Measurements from ENCODE around the gene NUP133. TPM values are rescaled to one million over a fixed set of nuclear protein-coding genes. Genes with fewer than 3 reads are reported as not detected.

NUP133 gene
- total and polyA plus RNA-seq, 2 of the 4 experiments (the other 2 are of a cell fraction), result 13.4 to 30.5 TPM

DNA sequence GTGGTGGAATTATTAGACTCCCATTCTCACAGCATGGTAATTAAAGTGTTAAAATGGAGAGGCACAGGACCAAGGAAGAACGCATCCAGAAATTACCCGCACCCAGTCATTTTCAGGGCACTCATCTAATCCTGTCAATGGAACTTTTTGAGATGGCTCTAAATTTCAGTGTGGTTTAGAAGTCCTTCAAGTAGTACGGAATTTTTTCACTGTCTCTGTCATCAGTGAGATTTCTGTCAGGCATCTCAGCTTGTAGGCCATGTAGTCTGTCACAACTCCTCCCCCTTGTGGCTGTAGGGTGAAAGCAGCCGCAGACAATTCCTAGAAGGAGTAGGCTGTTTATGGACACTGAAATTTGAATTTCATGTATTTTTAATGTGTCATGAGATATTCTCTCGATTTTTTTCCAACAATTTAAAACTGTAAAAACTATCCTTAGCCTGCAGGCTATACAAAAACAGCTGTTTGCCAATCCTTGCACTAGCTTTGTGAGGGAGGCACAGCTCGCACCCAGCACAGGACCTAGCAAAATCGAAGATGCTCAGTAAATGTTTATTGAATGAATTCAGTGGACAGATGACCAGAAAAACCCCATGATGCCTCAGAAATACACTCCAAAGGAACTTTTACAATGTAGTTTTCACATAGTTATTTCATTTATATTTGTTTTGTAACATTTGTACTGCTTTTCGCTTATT, 6.6 kb upstream of the NUP133 start:
- Histone ChIP-seq H3K9me3 (ENCODE audit: control insufficient read depth, insufficient read depth, low read length) (no peaks in the 10 kb centered on the region), H3K27ac (ENCODE audit: insufficient read depth, low read length) (no peak overlapping the region), H3K56ac (ENCODE audit: extremely low read depth, insufficient read depth, low read length) (no peak overlapping the region), H3K4me2 (ENCODE audit: low read depth, low read length) (no peak overlapping the region), H3K23ac (ENCODE audit: low read depth, low read length) (no peak overlapping the region), H2BK15ac (ENCODE audit: low read depth, low read length) (no peak overlapping the region), H2BK20ac (ENCODE audit: low read depth, low read length) (no peak overlapping the region), H4K20me1 (ENCODE audit: insufficient read depth, low read length) (no peaks in the 10 kb centered on the region), H3K4ac (ENCODE audit: low read depth, low read length) (no peak overlapping the region), H3K18ac (ENCODE audit: low read depth, low read length) (no peak overlapping the region), H4K91ac (ENCODE audit: insufficient read depth, low read depth, low read length) (no peak overlapping the region), H2AK5ac (ENCODE audit: low read depth, low read length) (no peak overlapping the region), H3K9me1 (ENCODE audit: insufficient read depth, low read length) (no peaks in the 10 kb centered on the region), H2AFZ (replicated peaks; ENCODE audit: low read length, poor library complexity) (no peak overlapping the region), H3K27me3 (ENCODE audit: control insufficient read depth, insufficient read depth, low read length) (no peaks in the 10 kb centered on the region), H3K36me3 (ENCODE audit: control insufficient read depth, insufficient read depth, low read length) (0 out of 2 replicates have a peak, but pooled peaks cover 5% of the 10 kb centered on the region), H3K9ac (ENCODE audit: low read depth, low read length) (no peak overlapping the region), H4K8ac (ENCODE audit: low read depth in 2 of 2, low read length in 2 of 2) (no peak overlapping the region), H2BK120ac (ENCODE audit: low read depth, low read length) (no peak overlapping the region), H2AK9ac (replicated peaks; ENCODE audit: low read depth, low read length, poor library complexity) (no peak overlapping the region), H3K4me1 (ENCODE audit: control insufficient read depth, insufficient read depth, low read length) (no peaks in the 10 kb centered on the region; the same call in 1 of the 2 replicates), H3K79me1 (ENCODE audit: low read depth in 1 of 2, low read length in 2 of 2) (no peaks in the 10 kb centered on the region), H3K14ac (replicated peaks; ENCODE audit: low read depth, low read length) (no peak overlapping the region), H2BK5ac (ENCODE audit: low read depth, low read length, poor library complexity, severe bottlenecking) (no peak overlapping the region), H4K5ac (ENCODE audit: low read depth, low read length) (no peak overlapping the region), H3K4me3 (ENCODE audit: insufficient read depth, low read depth, low read length) (no peak overlapping the region)
- WGBS, 2 experiments (ENCODE audit: extremely low coverage in 2 of 2, insufficient read length in 1 of 2), result no CpG with 5 or more reads among the region's 8 CpGs
- no TSS peak for BruUV-seq (replicated peaks)
- intact Hi-C loops (cut with micrococcal nuclease), result loop anchor here (1.0 kb wide), 2 partner anchors 256 to 796 kb away; no protein-coding TSS in a partner anchor
- DNase-seq (peak; percentile 78), ATAC-seq (ENCODE audit: low read depth) (peak; percentile 98)
- in situ Hi-C loops (cut with MboI; ENCODE audit: low sequenced_read_pairs), result no loop called here
- ChIA-PET CTCF (interaction anchor here (0.5 to 1.3 kb wide), 8 partner anchors 14 to 850 kb away, joined by 3 to 7 read pairs (median 3); no protein-coding TSS in a partner anchor), POLR2A (ENCODE audit: unreplicated experiment) (no interaction called here)
- dilution Hi-C loops (cut with HindIII; ENCODE audit: low sequenced_read_pairs, unreplicated experiment), result no loop called here
- no peak for TF ChIP-seq MXI1 (IDR thresholded peaks at IDR 0.05; ENCODE audit: borderline replicate concordance, low read depth, low read length)
- TF ChIP-seq SMC3 (IDR thresholded peaks at IDR 0.05; ENCODE audit: low read depth, low read length), result peak; percentile 59
- no peak for TF ChIP-seq RFX5 (IDR thresholded peaks at IDR 0.05; ENCODE audit: low read depth, low read length)
- TF ChIP-seq, protein P1, sequence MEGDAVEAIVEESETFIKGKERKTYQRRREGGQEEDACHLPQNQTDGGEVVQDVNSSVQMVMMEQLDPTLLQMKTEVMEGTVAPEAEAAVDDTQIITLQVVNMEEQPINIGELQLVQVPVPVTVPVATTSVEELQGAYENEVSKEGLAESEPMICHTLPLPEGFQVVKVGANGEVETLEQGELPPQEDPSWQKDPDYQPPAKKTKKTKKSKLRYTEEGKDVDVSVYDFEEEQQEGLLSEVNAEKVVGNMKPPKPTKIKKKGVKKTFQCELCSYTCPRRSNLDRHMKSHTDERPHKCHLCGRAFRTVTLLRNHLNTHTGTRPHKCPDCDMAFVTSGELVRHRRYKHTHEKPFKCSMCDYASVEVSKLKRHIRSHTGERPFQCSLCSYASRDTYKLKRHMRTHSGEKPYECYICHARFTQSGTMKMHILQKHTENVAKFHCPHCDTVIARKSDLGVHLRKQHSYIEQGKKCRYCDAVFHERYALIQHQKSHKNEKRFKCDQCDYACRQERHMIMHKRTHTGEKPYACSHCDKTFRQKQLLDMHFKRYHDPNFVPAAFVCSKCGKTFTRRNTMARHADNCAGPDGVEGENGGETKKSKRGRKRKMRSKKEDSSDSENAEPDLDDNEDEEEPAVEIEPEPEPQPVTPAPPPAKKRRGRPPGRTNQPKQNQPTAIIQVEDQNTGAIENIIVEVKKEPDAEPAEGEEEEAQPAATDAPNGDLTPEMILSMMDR (conservative IDR thresholded peaks at IDR 0.05; ENCODE audit: low read depth, low read length), result peak; percentile 82
- TF ChIP-seq, protein P2, sequence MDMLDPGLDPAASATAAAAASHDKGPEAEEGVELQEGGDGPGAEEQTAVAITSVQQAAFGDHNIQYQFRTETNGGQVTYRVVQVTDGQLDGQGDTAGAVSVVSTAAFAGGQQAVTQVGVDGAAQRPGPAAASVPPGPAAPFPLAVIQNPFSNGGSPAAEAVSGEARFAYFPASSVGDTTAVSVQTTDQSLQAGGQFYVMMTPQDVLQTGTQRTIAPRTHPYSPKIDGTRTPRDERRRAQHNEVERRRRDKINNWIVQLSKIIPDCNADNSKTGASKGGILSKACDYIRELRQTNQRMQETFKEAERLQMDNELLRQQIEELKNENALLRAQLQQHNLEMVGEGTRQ (IDR thresholded peaks at IDR 0.05; ENCODE audit: low read depth, low read length), result no peak
- TF ChIP-seq NFE2L2 (IDR thresholded peaks at IDR 0.05; ENCODE audit: low read depth, low read length), result no peak
- TF ChIP-seq POLR2A (IDR thresholded peaks at IDR 0.05; ENCODE audit: low read depth, low read length), result no peak
- TF ChIP-seq RAD21 (IDR thresholded peaks at IDR 0.05; ENCODE audit: low read length), result peak; percentile 61
